ENCODE data around the gene ARMCX4. TPM values are rescaled to one million over a fixed set of nuclear protein-coding genes. Genes with fewer than 3 reads are reported as not detected.

ARMCX4 gene
- total RNA-seq = 10 to 100 TPM in 2 of 5 donors, 1 to 10 TPM in 3; 3.1 to 35.3 (median 4.7) TPM
- 1 to 10 TPM; 4.3 to 8.7 (median 4.5) TPM for polyA plus RNA-seq
- long read RNA-seq, donor 1, partial matches to known transcripts = 0 of 1 reads
- long read RNA-seq, donor 1, other reads (novel, unspliced or antisense) = 0 of 1 reads
- long read RNA-seq, donor 2, partial matches to known transcripts = 14 of 15 reads
- long read RNA-seq, donor 2, other reads (novel, unspliced or antisense) = 0 of 15 reads
- long read RNA-seq, donor 3, partial matches to known transcripts = 0 of 1 reads
- long read RNA-seq, donor 3, other reads (novel, unspliced or antisense) = 0 of 1 reads
- long read RNA-seq, donor 4, partial matches to known transcripts = 0 of 2 reads
- long read RNA-seq, donor 4, other reads (novel, unspliced or antisense) = 0 of 2 reads
- long read RNA-seq, donor 5, partial matches to known transcripts = 0 of 3 reads
- long read RNA-seq, donor 5, other reads (novel, unspliced or antisense) = 0 of 3 reads
- long read RNA-seq, donor 6 = 0 reads
- long read RNA-seq, donor 7 = 0 reads
- long read RNA-seq, donor 8 = 0 reads
- long read RNA-seq, donor 9, partial matches to known transcripts = 0 of 2 reads
- long read RNA-seq, donor 9, other reads (novel, unspliced or antisense) = 0 of 2 reads
- long read RNA-seq, donor 10, partial matches to known transcripts = 0 of 1 reads
- long read RNA-seq, donor 10, other reads (novel, unspliced or antisense) = 0 of 1 reads

DNA sequence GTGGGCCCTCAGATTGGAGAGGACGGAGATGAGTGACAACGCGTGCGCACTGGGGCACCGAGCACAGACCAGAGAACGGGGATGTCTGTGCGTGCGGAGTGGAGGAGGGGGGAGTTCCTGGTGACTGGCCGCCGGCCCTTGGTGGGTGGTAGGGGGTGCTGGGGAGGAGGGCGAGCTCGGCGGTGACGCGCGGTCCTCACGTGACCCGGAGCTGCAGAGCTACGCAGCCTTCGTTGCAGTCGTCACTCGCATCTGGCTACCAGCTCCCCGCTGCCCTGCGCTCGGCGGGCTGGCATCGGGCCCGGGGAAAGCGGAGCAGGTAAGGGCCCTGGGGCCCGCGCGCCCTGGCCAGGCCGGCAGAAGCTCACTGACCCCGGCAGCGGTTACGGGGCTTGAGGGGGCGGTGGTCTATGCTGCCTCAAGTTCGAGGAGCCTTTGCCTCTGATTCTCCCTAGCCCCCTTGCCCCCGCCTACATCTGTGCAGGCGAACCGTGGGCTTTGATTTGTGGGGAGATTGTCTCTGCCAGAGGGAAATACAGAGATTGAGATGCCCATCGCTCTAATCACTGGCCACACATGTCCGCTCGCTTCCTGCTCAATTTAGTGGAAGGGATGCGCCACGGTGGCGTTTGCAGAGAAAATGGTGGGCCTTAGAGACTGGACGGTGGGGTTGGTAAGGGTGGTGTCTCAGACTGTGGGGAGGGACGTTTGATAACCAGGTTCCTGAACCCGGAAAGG lies at the start of gene ARMCX4:
Gene ARMCX4, plus strand, starts transcription at position 245 of the 738 bp plus-strand sequence. CDS start 3,134 bp downstream, outside the sequence.
- TF ChIP-seq, protein P1, sequence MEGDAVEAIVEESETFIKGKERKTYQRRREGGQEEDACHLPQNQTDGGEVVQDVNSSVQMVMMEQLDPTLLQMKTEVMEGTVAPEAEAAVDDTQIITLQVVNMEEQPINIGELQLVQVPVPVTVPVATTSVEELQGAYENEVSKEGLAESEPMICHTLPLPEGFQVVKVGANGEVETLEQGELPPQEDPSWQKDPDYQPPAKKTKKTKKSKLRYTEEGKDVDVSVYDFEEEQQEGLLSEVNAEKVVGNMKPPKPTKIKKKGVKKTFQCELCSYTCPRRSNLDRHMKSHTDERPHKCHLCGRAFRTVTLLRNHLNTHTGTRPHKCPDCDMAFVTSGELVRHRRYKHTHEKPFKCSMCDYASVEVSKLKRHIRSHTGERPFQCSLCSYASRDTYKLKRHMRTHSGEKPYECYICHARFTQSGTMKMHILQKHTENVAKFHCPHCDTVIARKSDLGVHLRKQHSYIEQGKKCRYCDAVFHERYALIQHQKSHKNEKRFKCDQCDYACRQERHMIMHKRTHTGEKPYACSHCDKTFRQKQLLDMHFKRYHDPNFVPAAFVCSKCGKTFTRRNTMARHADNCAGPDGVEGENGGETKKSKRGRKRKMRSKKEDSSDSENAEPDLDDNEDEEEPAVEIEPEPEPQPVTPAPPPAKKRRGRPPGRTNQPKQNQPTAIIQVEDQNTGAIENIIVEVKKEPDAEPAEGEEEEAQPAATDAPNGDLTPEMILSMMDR (IDR thresholded peaks at IDR 0.05) = no peak
- no peak for TF ChIP-seq POLR2A (IDR thresholded peaks at IDR 0.05)
- no peak for TF ChIP-seq EP300 (IDR thresholded peaks at IDR 0.05)
- TF ChIP-seq POLR2AphosphoS5 (IDR thresholded peaks at IDR 0.05) = no peak
- H3K27ac ChIP-seq = peak within 1 kb of the TSS in 2 of 5 donors; percentile 61 to 62
- no peaks in the 10 kb centered on the region for H3K36me3 ChIP-seq
- no peaks in the 10 kb centered on the region for H3K9me3 ChIP-seq
- peaks cover 0 to 5% (median 0%) of the 10 kb centered on the region in 4 donors for H3K4me1 ChIP-seq
- WGBS, 5 donors = 5 to 35% (median 13%) methylated on average over 7 to 50 of the region's 50 CpGs
- peak within 1 kb of the TSS; percentile 42 to 48 (median 46) for H3K4me3 ChIP-seq
- no peaks in the 10 kb centered on the region for H3K27me3 ChIP-seq
- DNase-seq = peak; percentile 58 to 89
- intact Hi-C loops (cut with DNase I; ENCODE audit: low total_unique reads) = no loop called here

DNA sequence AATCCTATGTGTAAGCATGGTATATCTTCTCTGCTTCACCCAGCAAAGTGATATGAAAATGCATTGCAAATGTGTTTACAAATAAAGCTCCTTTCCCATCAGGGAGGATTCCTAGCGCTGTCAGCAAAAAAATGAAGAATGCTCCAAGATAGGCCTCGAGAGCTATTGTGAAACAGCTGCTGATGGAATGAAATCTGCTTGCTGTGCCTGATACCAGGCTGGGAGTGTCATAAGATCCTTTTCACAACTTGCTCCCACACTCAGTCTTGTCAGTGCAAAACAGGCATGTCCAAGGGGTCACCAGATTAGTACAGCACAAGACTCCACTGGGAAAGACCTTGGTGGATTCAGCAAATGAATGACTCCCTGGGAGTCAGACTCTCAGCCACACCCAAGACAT lies 43.2 kb upstream of the ARMCX4 start:
- no peak overlapping the region for H3K27ac ChIP-seq
- 74 to 91% (median 87%) methylated on average over 2 of the region's 2 CpGs for WGBS, 5 donors
- H3K27me3 ChIP-seq = no peaks in the 10 kb centered on the region
- no peak for DNase-seq
- H3K9me3 ChIP-seq = no peaks in the 10 kb centered on the region
- intact Hi-C loops (cut with DNase I; ENCODE audit: low total_unique reads) = no loop called here
- no peak overlapping the region for H3K4me3 ChIP-seq
- TF ChIP-seq POLR2A (IDR thresholded peaks at IDR 0.05) (no peak), POLR2AphosphoS5 (IDR thresholded peaks at IDR 0.05) (no peak), EP300 (IDR thresholded peaks at IDR 0.05) (no peak)
- TF ChIP-seq, protein P1 (IDR thresholded peaks at IDR 0.05) = no peak
- H3K36me3 ChIP-seq = peaks cover 6 to 41% (median 32%) of the 10 kb centered on the region in 4 donors
- H3K4me1 ChIP-seq = no peaks in the 10 kb centered on the region

DNA sequence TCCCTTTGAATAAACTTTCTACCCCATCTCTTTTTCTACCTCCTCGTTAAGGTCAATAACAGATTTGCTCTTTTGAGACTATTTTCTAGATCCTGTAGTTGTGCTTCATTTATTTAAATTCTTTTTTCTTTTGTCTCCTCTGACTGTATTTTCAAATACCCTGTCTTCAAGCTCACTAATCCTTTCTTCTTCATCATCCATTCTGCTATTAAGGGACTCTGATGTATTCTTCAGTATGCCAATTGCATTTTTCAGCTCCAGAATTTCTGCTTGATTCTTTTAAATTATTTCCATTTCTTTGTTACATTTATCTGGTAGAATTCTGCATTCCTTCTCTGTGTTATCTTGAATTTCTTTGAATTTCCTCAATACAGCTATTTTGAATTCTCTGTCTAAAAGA lies 36.0 kb upstream of the ARMCX4 start:
- DNase-seq = no peak
- Histone ChIP-seq H3K4me3 (no peak overlapping the region), H3K27me3 (no peaks in the 10 kb centered on the region), H3K9me3 (no peaks in the 10 kb centered on the region), H3K27ac (no peak overlapping the region), H3K36me3 (peaks cover 0 to 21% (median 6%) of the 10 kb centered on the region in 4 donors), H3K4me1 (peaks cover 0 to 8% (median 0%) of the 10 kb centered on the region in 4 donors)
- 81 to 100% (median 91%) methylated on average over 1 of the region's 1 CpG for WGBS, 5 donors
- intact Hi-C loops (cut with DNase I; ENCODE audit: low total_unique reads) = no loop called here
- TF ChIP-seq EP300 (IDR thresholded peaks at IDR 0.05) (no peak), POLR2A (IDR thresholded peaks at IDR 0.05) (no peak), POLR2AphosphoS5 (IDR thresholded peaks at IDR 0.05) (no peak)
- TF ChIP-seq, protein P1 (IDR thresholded peaks at IDR 0.05) = no peak

DNA sequence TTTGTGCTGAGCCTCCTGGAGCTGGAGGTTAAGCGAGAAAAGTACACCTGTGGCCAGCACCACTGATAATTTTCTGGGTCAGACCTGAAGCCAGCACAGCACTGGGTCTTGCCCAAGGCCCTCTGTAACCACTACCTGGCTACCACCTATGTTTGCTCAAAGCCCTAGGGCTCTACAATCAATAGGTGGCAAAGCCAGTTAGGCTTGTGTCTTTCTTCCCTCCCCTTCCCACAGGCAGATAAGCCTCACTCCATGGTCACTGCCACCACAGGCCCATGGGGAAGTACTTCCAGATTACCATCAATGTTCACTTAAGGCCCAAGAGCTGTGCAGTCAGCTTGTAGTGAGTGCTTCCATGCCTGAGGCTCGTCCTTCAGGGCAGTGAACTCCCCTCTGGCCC lies 35.2 kb upstream of the ARMCX4 start:
- Histone ChIP-seq H3K27ac (no peak overlapping the region), H3K4me3 (no peak overlapping the region), H3K4me1 (peaks cover 0 to 8% (median 0%) of the 10 kb centered on the region in 4 donors), H3K9me3 (no peaks in the 10 kb centered on the region), H3K36me3 (peaks cover 0 to 20% (median 3%) of the 10 kb centered on the region in 4 donors), H3K27me3 (no peaks in the 10 kb centered on the region)
- TF ChIP-seq, protein P1 (IDR thresholded peaks at IDR 0.05) = no peak
- TF ChIP-seq POLR2AphosphoS5 (IDR thresholded peaks at IDR 0.05) = no peak
- no peak for TF ChIP-seq EP300 (IDR thresholded peaks at IDR 0.05)
- intact Hi-C loops (cut with DNase I; ENCODE audit: low total_unique reads) = no loop called here
- DNase-seq = no peak
- WGBS, 5 donors = 24 to 69% (median 45%) methylated on average over 1 to 2 of the region's 2 CpGs

Measured in stomach (tissue), 19 donors.